HEK293T (cell line): Measurements from ENCODE around the gene EML5.
"Not testable (repeated sequence)": the region's sequence is repeated elsewhere in the genome, so short reads cannot be mapped to it uniquely, and the experiment has no call there.

Source experiments
- CTCF ChIA-PET: fragments of 350-600 bp; formaldehyde crosslinking; extraction: SDS; loops from one replicate; lab custom pipeline; 2021; ENCODE audit warnings: antibody characterized with exemption, inconsistent platforms; lab: Yijun Ruan, JAX
- POLR2A ChIA-PET: fragments of 350-600 bp; formaldehyde crosslinking; extraction: SDS; loops from one replicate; lab custom pipeline; 2020; ENCODE audit warnings: antibody characterized with exemption, inconsistent platforms; lab: Yijun Ruan, JAX
- DNase-seq: peaks from one replicate; pipeline ENCODE4 v3.0.0; 2012; ENCODE audit warnings: mixed read lengths; ENCODE audit errors: extremely low spot score
- ARNT ChIP-seq: fragments of 450-650 bp; IDR thresholded peaks from 2 replicates; pipeline ENCODE4 v1.6.1; 2017; ENCODE audit warnings: mild to moderate bottlenecking
- BHLHE40 ChIP-seq: fragments of 450-650 bp; IDR thresholded peaks from 2 replicates; pipeline ENCODE4 v1.6.1; 2016; ENCODE audit warnings: mild to moderate bottlenecking, moderate library complexity, borderline replicate concordance
- CTBP1 ChIP-seq: fragments of 450-650 bp; IDR thresholded peaks from 2 replicates; pipeline ENCODE4 v1.6.1; 2016; ENCODE audit warnings: borderline replicate concordance
- ELF4 ChIP-seq: fragments of 450-650 bp; IDR thresholded peaks from 2 replicates; pipeline ENCODE4 v1.6.1; 2017; ENCODE audit warnings: antibody characterized with exemption
- FOXA1 ChIP-seq: fragments of 450-650 bp; IDR thresholded peaks from 2 replicates; pipeline ENCODE4 v1.6.1; 2016; ENCODE audit warnings: mild to moderate bottlenecking
- FOXK2 ChIP-seq: fragments of 450-650 bp; IDR thresholded peaks from 2 replicates; pipeline ENCODE4 v1.6.1; 2016; ENCODE audit warnings: mild to moderate bottlenecking
- FOXM1 ChIP-seq: fragments of 450-650 bp; IDR thresholded peaks from 2 replicates; pipeline ENCODE4 v1.6.1; 2017; ENCODE audit warnings: mild to moderate bottlenecking, borderline replicate concordance
- HDGF ChIP-seq: fragments of 450-650 bp; IDR thresholded peaks from 2 replicates; pipeline ENCODE4 v1.6.1; 2017; ENCODE audit warnings: antibody characterized with exemption, borderline replicate concordance
- L3MBTL2 ChIP-seq: fragments of 450-650 bp; conservative IDR thresholded peaks from 2 replicates; pipeline ENCODE4 v1.6.1; 2016; ENCODE audit warnings: mild to moderate bottlenecking
- LEF1 ChIP-seq: fragments of 450-650 bp; IDR thresholded peaks from 2 replicates; pipeline ENCODE4 v1.6.1; 2017; ENCODE audit warnings: mild to moderate bottlenecking, borderline replicate concordance
- NFRKB ChIP-seq: fragments of 450-650 bp; IDR thresholded peaks from 2 replicates; pipeline ENCODE4 v1.6.1; 2016; ENCODE audit warnings: mild to moderate bottlenecking, moderate library complexity
- SP1 ChIP-seq: fragments of 450-650 bp; IDR thresholded peaks from 2 replicates; pipeline ENCODE4 v1.6.1; 2017
- SUZ12 ChIP-seq: fragments of 450-650 bp; IDR thresholded peaks from 2 replicates; pipeline ENCODE4 v1.6.1; 2016; ENCODE audit warnings: mild to moderate bottlenecking
- TARDBP ChIP-seq: fragments of 450-650 bp; IDR thresholded peaks from 2 replicates; pipeline ENCODE4 v1.6.1; 2016
- ZNF384 ChIP-seq: fragments of 450-650 bp; IDR thresholded peaks from 2 replicates; pipeline ENCODE4 v1.6.1; 2016
- TF ChIP-seq, protein P1 (sequence below): fragments of 450-650 bp; IDR thresholded peaks from 2 replicates; pipeline ENCODE4 v1.6.1; 2016

EML5 gene

DNA sequence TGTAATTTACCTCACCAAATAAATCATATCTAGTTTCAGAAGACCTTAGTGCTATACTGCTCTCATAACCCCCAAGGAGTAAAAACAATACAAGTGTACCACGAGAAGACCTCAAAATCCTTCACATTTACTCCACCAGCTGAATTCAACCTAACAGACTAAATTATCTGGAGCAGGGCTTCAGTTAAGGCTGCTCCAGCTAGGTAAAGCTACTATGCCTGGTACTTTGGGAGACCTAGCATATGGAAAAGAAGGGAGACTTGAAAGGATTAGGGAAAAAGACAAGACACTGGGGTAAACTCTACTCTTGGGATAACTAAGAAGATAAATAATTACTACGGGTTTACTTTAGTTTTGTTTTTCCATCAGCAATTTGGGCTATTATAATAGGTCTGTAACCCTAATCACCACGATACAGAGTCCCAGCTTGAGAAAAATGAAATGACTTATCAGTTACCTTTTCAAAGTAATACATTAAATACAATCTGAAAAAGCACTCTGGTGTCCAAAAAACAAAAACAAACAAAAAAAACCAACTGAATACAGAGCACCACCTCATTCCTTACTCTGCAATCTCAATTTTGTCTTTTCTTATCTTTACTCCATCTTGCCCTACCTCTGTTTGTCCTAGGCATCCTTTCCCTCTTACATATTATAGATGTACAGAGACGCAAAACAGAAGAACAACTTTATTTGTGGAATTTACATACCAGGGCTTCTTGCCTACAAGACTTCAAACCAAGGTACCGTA lies 2.1 kb downstream of the EML5 start:
- CTCF ChIA-PET = interaction anchor here (0.6 kb wide), 1 partner anchor 14 kb away, joined by 4 read pairs; no protein-coding TSS in a partner anchor
- DNase-seq = no peak
- no peak for TF ChIP-seq SUZ12
- TF ChIP-seq ELF4 = no peak
- no peak for TF ChIP-seq HDGF
- TF ChIP-seq ZNF384 = no peak
- TF ChIP-seq, protein P1, sequence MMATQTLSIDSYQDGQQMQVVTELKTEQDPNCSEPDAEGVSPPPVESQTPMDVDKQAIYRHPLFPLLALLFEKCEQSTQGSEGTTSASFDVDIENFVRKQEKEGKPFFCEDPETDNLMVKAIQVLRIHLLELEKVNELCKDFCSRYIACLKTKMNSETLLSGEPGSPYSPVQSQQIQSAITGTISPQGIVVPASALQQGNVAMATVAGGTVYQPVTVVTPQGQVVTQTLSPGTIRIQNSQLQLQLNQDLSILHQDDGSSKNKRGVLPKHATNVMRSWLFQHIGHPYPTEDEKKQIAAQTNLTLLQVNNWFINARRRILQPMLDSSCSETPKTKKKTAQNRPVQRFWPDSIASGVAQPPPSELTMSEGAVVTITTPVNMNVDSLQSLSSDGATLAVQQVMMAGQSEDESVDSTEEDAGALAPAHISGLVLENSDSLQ = no peak

DNA sequence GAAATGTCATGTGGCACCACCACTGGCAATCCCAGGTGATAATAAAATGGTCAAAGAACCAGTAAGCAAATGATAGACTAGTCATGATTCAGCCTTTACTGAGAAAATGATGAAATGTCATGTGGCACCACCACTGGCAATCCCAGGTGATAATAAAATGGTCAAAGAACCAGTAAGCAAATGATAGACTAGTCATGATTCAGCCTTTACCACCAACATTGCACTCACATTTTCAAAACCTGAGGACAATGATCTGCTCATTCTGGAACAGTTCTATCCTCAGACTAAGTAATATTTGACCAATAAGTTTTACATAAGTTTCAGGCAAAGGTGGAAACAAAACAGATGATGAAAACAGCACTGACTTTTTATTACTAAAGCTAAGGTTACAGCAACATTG lies 3.2 kb downstream of the EML5 start:
- DNase-seq, POLR2A ChIA-PET: not testable (repeated sequence)
- CTCF ChIA-PET = interaction anchor here (0.6 kb wide), 1 partner anchor 17 kb away, joined by 3 read pairs; no protein-coding TSS in a partner anchor

More for the DNA sequence above, 2.1 kb downstream of the EML5 start:
- POLR2A ChIA-PET = no interaction called here

DNA sequence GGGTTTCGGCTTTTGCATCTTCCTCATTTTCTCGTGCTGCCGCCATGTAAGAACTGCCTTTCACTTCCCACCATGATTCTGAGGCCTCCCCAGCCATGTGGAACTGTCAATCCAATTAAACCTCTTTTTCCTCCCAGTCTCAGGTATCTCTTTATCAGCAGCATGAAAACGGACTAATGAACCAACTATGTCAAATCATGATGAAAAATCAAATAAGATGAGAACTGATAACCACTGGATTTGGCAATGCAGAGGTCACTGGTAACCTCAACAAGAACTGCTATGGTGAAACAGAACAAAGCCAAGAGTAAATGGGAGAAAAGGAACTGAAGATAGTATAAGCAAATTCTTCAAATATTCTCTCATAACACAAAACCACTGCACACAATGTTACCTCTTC lies 6.0 kb downstream of the EML5 start:
- ChIA-PET POLR2A (no interaction called here), CTCF (interaction anchor here (0.7 kb wide), 1 partner anchor 849 kb away, joined by 4 read pairs; no protein-coding TSS in a partner anchor)
- TF ChIP-seq BHLHE40 (no peak), HDGF (no peak), FOXK2 (no peak), L3MBTL2 (no peak), SP1 (no peak), FOXM1 (no peak), ZNF384 (no peak), LEF1 (no peak), TARDBP (no peak), ELF4 (no peak), FOXA1 (no peak), NFRKB (no peak), CTBP1 (no peak), ARNT (no peak), SUZ12 (no peak)
- TF ChIP-seq, protein P1 = no peak
- DNase-seq = no peak

DNA sequence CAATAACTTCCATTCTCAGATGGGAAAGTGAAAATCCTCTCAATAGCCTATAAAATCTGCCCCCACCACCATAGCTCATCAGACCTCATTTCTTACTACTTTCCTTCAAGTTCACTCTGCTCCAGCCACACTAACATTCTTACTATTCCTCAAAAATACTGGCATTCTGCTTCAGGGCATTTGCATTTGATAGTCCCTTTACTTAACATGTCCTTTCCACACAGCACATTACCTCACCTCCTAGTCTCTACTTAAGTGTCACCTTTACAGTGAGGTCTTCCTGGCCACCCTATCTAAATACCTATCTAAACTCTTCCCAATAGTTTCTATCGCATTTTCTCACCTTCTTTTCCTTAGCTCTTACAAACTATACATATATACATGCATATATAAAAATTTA lies 6.8 kb downstream of the EML5 start:
- ChIA-PET CTCF (interaction anchor here (0.7 kb wide), 1 partner anchor 850 kb away, joined by 4 read pairs; no protein-coding TSS in a partner anchor), POLR2A (no interaction called here)
- no peak for TF ChIP-seq L3MBTL2
- TF ChIP-seq ARNT = no peak
- no peak for TF ChIP-seq FOXA1
- TF ChIP-seq BHLHE40 = no peak
- no peak for TF ChIP-seq NFRKB
- no peak for TF ChIP-seq FOXM1
- TF ChIP-seq SUZ12 = no peak
- TF ChIP-seq FOXK2 = no peak
- TF ChIP-seq LEF1 = no peak
- TF ChIP-seq HDGF = no peak
- TF ChIP-seq ZNF384 = no peak
- TF ChIP-seq SP1 = no peak
- TF ChIP-seq ELF4 = no peak
- TF ChIP-seq, protein P1 = no peak
- no peak for TF ChIP-seq TARDBP
- no peak for TF ChIP-seq CTBP1
- DNase-seq = no peak

DNA sequence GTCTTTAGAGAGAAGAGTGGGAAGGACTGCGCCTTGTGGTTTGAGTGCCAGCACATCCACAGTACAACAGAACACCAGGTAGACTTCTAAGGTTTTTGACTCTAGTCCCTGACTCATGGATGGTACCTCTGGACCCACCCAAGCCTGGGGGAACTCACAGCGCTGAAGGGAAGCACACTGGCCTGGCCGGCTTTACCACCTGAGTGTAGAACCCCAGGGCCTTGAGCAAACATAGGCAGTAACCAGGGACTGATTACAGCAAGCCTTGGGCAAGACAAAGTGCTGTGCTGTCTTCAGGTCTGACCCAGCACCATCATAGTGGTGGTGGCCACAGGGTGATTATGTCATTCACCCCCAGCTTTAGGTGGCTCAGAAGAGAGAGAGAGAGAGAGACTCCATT lies 17.2 kb downstream of the EML5 start:
- TF ChIP-seq HDGF (no peak), TARDBP (no peak), NFRKB (no peak), FOXA1 (no peak), SP1 (no peak), ELF4 (no peak), BHLHE40 (no peak), ARNT (no peak), CTBP1 (no peak), FOXM1 (no peak)
- TF ChIP-seq, protein P1 = no peak
- DNase-seq = no peak
- CTCF ChIA-PET = no interaction called here
- POLR2A ChIA-PET = no interaction called here

DNA sequence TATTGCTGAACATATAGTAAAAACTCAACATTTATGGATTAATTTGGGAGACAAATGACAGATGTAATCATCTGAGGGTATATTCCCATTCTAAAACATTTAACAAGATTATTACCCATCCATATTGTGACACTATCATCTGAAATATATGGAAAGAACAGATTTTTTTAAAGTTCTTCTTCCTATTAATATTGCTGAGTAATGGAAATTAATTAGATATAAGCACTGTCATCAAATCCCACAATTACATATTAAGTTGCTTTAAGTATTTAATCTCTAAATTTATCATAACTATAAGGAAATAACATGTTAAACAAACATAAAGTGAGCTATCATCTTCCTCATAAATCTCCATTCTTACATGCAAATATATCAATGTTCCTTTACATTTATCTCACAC lies 22.0 kb downstream of the EML5 start:
- DNase-seq = no peak
- ChIA-PET POLR2A (no interaction called here), CTCF (no interaction called here)
- TF ChIP-seq ZNF384 (no peak), LEF1 (no peak), HDGF (no peak), FOXA1 (no peak), TARDBP (no peak), NFRKB (no peak), L3MBTL2 (no peak), BHLHE40 (no peak), SUZ12 (no peak), FOXK2 (no peak), SP1 (no peak), ELF4 (no peak), CTBP1 (no peak), ARNT (no peak)
- TF ChIP-seq, protein P1 = no peak
